LoVo (cell line): ENCODE results near the gene LIME1.
"Not testable (repeated sequence)": the region's sequence is repeated elsewhere in the genome, so short reads cannot be mapped to it uniquely, and the experiment has no call there.

Experiments
- DNase-seq: peaks from one replicate; pipeline ENCODE4 v3.0.0-alpha.2; 2016; ENCODE audit warnings: low spot score

Gene LIME1

GRCh38 chr20:63773571-63774241 is 37.2 kb downstream of the LIME1 start:
- DNase-seq, result no peak

- no peak for DNase-seq
Measured at GRCh38 chr20:63774306-63774705, 37.8 kb downstream of the LIME1 start.

DNA sequence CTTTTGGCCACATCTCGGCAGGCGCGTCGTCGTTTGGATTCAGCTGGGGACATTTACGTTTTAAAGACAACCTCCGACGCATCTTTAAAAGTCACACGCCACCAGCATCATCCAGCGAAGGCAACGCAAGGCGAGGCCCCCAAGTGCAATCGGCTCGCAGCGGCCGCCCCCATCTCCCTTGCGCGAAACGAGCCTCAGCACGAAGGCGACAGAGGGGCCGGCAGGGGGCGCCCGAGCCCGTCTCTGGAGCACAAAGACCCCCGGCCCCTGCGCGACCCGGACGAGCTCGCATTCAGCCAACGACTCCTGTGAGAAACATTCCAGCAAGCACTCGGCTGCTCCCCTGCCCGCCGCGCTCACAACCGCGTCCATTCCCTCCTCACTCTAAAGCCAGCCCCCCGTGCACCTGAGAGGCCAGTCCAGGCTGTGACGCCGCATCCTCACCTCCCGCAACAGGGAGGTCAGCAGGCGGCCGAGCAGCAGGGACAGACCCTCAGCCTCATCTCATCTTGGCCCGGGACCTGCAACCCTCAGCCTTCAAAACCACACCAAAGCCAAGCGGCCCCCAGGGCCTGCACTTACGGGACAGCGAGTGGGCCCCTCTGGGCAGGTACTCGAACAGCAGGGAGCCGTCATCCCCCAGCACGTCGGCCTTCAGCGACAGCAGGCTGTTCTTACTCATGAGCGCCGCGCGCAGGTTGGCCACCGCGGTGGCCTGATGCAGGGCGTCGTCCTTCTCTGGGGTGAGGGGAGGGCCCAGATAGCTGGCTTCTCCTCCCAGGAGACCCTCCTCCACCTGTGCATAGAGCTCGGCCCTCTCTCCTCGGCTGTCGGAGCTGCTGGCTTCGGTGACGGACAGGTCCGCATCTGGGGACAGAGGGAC is 38.9 kb downstream of the LIME1 start:
- no peak for DNase-seq

DNA sequence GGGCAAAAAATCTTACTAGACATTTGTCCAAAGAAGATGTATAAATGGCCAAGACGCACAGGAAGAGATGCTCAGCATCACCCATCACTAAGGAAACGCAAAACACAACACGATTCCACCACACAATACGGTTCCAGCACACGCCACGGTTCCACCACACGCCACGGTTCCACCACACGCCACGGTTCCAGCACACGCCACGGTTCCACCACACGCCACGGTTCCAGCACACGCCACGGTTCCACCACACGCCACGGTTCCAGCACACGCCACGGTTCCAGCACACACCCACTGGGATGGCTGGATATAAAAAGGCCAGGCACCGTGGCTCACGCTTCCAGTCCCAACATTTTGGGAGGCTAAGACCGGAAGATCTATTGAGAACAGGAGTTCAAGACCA is 40.4 kb downstream of the LIME1 start:
- DNase-seq, result not testable (repeated sequence)

DNA sequence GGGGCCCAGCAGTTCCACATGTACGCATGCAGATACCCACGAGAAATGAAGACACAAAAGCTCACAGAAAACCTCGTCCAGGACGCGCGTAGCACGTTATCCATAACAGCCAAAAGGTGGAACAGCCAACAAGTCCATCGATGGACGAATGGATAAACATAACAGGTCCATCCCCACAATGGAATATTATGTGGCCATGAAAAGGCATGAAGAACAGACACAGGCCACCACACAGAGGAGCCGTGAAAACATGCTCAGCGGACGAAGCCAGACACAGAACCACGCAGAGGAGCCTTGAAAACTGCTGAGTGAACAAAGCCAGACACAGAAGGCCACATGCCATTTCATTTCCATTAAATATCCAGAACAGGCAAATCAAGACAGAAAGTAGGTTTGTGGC is 41.1 kb downstream of the LIME1 start:
- no peak for DNase-seq

- no peak for DNase-seq
Measured at GRCh38 chr20:63778034-63778752, 41.7 kb downstream of the LIME1 start.

DNA sequence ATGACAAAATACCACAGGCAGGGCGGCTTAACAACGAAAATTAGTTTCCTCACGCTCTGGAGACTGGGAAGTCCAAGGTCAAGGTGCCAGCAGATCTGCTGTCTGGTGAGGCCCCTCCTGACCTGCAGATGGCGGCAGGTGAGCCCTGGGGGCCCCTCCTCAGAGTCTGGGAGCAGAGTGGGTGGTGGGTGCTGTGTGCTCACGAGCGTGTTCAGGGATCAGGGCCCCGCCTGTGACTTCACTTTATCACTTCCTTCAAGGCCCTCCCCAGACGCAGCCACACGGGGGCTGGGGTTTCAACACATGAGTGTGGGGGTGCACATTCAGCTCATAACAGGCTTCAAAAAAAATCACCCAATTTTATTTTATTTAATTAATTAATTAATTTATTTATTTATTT is 42.4 kb downstream of the LIME1 start:
- DNase-seq, result no peak

DNA sequence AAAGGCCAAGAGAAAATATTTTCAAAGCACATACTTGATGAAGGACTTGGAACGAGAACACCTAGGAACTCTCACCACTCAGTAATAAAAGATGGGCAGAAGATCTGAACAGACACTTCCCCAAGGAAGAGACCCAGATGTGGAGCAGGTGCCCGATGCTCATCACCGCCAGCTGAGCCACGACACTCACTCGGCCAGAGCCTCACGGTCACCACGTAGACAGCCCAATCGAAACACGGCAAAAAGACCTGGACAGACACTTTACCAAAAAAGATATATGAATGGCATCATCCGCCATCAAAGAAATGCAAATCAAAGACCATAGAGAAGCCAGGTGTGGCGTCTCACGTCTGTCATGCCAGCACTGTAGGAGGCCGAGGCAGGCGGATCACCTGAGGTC is 44.7 kb downstream of the LIME1 start:
- no peak for DNase-seq

- DNase-seq, result no peak
Measured at GRCh38 chr20:63782051-63782471, 45.6 kb downstream of the LIME1 start.

DNA sequence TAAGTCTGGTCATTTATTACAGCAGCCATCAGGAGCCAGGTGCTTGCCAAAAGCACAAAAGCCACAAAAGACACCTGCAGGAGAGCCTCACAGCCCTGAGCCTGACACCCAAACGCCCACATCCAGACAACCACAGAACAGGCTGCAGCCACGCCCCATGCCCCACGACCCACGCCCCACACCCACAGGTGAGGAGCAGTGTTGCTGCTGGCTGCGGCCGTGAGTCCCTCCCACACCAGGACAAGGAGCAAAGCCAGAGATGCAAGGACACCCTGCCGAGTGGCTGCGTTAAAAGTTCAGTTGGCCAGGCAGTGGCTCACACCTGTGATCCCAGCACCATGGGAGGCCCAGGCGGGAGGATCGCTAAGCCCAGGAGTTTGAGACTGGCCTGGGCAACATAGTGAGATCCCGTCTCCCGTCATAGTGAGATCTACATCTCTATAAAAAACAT is 46.1 kb downstream of the LIME1 start:
- DNase-seq, result no peak

DNA sequence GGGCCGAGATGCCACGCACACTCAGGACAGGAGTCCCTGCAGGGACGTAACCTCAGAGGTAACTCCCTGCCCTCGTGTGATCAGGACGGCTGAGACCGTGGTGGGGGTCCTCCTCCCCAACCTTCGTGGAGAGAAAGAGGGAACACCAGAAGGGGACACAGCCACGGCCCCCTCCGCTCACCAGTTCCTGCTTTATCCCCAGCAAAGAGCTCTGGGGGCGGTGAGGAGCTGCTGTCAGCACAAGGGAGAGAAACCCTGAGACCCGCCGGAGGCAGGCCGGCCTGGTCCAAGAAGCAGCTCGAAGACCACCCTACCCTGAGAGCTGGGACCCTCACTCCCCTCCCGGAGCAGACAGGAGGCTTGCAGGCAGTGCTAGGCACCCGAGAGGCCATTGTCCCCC is 47.5 kb downstream of the LIME1 start:
- no peak for DNase-seq

DNA sequence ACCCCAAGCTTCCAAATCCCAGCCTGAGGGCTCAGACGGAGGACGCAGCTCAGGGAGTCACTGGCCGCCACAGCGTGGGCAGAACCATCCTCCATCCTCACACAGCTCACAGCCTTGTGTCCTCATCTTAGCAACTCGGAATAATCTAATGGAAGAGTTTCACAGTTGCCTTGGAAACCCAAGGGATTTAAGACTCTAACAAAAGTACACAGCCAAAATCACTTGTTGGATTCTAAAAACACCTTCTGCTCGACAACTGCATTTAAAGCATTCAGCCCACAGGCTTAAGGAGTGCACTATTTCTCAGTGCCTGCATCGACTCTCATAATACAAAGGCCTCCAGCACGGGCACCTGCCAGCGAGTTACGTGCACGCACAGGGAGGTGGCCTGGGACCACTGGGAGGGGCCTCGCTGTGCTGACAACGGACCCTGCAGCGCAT is 49.2 kb downstream of the LIME1 start:
- no peak for DNase-seq

DNA sequence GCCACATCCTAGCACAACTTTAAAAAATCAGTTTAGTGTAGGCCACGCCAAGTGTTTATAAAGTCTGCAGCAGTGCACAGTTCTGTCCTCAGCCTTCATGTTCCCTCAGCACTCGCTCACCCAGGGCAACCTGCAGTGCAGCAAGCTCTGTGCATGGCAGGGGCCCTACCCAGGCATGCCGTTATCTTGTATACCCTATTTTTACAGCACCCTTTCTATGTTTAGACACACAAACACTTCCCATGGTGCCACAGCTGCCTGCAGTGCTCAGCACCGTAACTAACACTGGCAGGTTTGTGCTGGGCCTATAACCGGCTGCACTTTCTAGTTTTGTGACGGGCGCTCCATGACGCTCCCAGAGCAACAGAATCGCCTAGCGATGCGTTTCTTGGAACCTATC is 50.8 kb downstream of the LIME1 start:
- no peak for DNase-seq

DNA sequence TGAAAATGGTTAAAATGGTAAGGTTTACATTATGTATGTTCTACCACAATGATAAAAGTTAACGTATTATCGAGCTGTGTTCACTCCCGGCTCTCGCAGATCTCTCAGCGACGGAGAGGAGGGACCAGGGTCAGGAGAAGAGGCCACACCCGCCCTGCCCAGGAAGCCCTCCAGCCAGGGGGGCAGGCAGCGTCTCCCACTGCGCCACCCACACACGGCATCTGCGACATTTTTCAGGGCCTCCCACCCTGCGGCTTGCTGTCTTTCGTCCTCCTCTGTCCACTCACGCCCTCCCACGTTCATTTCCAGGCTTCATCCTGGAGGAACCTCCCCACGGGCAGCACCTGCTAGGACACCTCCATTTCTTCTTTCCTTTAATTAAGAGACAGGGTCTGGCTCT is 51.3 kb downstream of the LIME1 start:
- no peak for DNase-seq
